ENCODE measurements around the gene ABCC6. TPM values are rescaled to one million over a fixed set of nuclear protein-coding genes. Genes with fewer than 3 reads are reported as not detected.

ABCC6 gene
- total and polyA plus RNA-seq, 2 of the 13 experiments (the other 11 are each of a cell fraction or from before 2014, with no cell fraction given), result 82.4 to 105 TPM

GRCh38 chr16:16116841-16117240 lies 106.5 kb downstream of the ABCC6 start:
- BruUV-seq (replicated peaks), result no TSS peak
- H3K4me2 ChIP-seq (ENCODE audit: low read depth, low read length), result no peak overlapping the region

More at GRCh38 chr16:16116841-16117240, 106.5 kb downstream of the ABCC6 start:
- in situ Hi-C loops (cut with HindIII; ENCODE audit: extremely low pct_ligation_motif_present, low pct_unique_long_range_greater_than_20kb), result no loop called here
- ChIA-PET POLR2A (no interaction called here), CTCF (ENCODE audit: low intra/inter-chr PET ratio, low total read pairs) (no interaction called here)
- Histone ChIP-seq H3K27ac (ENCODE audit: extremely low read length, insufficient read depth, low read length) (no peak overlapping the region), H3K4me3 (replicated peaks in 1 of 3; ENCODE audit: insufficient read depth in 1 of 3, low read depth in 2 of 3, low read length in 3 of 3) (no peak overlapping the region), H4K20me1 (ENCODE audit: insufficient read depth, low read length) (no peaks in the 10 kb centered on the region), H3K9me3 (ENCODE audit: low read length) (peaks cover 7% of the 10 kb centered on the region; the same call in 1 of the 2 replicates), H2AFZ (ENCODE audit: low read length) (no peak overlapping the region), H3K27me3 (ENCODE audit: control insufficient read depth in 1 of 2, insufficient read depth in 2 of 2, low read length in 2 of 2) (no peaks in the 10 kb centered on the region), H3K9ac (ENCODE audit: insufficient read depth, low read depth, low read length) (no peak overlapping the region), H3K4me1 (ENCODE audit: insufficient read depth, low read length) (no peaks in the 10 kb centered on the region), H3K79me2 (ENCODE audit: insufficient read depth, low read length) (no peaks in the 10 kb centered on the region), H3K36me3 (replicated peaks in 1 of 2; ENCODE audit: control insufficient read depth in 1 of 2, insufficient read depth in 2 of 2, low read length in 2 of 2) (peaks cover 45 to 83% of the 10 kb centered on the region in 2 experiments; a peak in 4 of 5 replicates)
- ATAC-seq, result no peak
- 94% methylated on average over 7 of the region's 7 CpGs for WGBS (ENCODE audit: low lambda C conversion rate)
- no peak for FAIRE-seq
- TF ChIP-seq ZC3H13 (CRISPR knock-in tag; IDR thresholded peaks at IDR 0.05) (no peak), ZNF510 (CRISPR knock-in tag; IDR thresholded peaks at IDR 0.05; ENCODE audit: low read depth) (no peak), ATAD3A (CRISPR knock-in tag; IDR thresholded peaks at IDR 0.05) (no peak), CSRNP1 (CRISPR knock-in tag; IDR thresholded peaks at IDR 0.05) (no peak), EP300 (IDR thresholded peaks at IDR 0.05; ENCODE audit: low read depth in 2 of 2, low read length in 2 of 2) (no peak), EP300 (CRISPR knock-in tag; IDR thresholded peaks at IDR 0.05; ENCODE audit: borderline replicate concordance) (no peak), ZNF788 (CRISPR knock-in tag; IDR thresholded peaks at IDR 0.05; ENCODE audit: borderline replicate concordance) (no peak), ZBTB33 (CRISPR knock-in tag; IDR thresholded peaks at IDR 0.05) (no peak), ZNF781 (CRISPR knock-in tag; IDR thresholded peaks at IDR 0.05; ENCODE audit: borderline replicate concordance, not compliant biosample characterization) (no peak), EEA1 (CRISPR knock-in tag; IDR thresholded peaks at IDR 0.05; ENCODE audit: borderline replicate concordance) (no peak), SKIL (CRISPR knock-in tag; IDR thresholded peaks at IDR 0.05; ENCODE audit: borderline replicate concordance) (no peak), U2AF2 (IDR thresholded peaks at IDR 0.05; ENCODE audit: low read depth, low read length) (no peak), HIVEP1 (CRISPR knock-in tag; IDR thresholded peaks at IDR 0.05) (no peak), SOX5 (CRISPR knock-in tag; IDR thresholded peaks at IDR 0.05; ENCODE audit: borderline replicate concordance) (no peak), HOXA3 (CRISPR knock-in tag; IDR thresholded peaks at IDR 0.05) (no peak)
- intact Hi-C loops (cut with micrococcal nuclease; ENCODE audit: unreplicated experiment), result no loop called here
- no peak for DNase-seq (ENCODE audit: low spot score)

Measured in HepG2 (cell line).